Sigmoid colon (tissue), 7 donors: ENCODE results near the gene TCF12. TPM values are rescaled to one million over a fixed set of nuclear protein-coding genes. Genes with fewer than 3 reads are reported as not detected.

Experiments
- DNase-seq: peaks from one replicate; pipeline ENCODE4 v3.0.0-alpha.2; 2019
- H3K27ac ChIP-seq, 4 donors: fragments of 200-600 bp; sonication (generic); one replicate each; pipeline ENCODE4 v1.5.1; 2016 to 2019; ENCODE audit warnings: mild to moderate bottlenecking in 1 of 4
- H3K27me3 ChIP-seq, 3 donors: fragments of 200-600 bp; sonication (generic); one replicate each; pipeline ENCODE4 v1.5.1; 2019; ENCODE audit warnings: mild to moderate bottlenecking in 1 of 3
- H3K36me3 ChIP-seq, 4 donors: fragments of 200-600 bp; sonication (generic); one replicate each; pipeline ENCODE4 v1.5.1; 2016 to 2019
- H3K4me1 ChIP-seq, 4 donors: fragments of 200-600 bp; sonication (generic); one replicate each; pipeline ENCODE4 v1.5.1; 2017 to 2019
- H3K4me3 ChIP-seq, 4 donors: fragments of 200-600 bp; sonication (generic); one replicate each; pipeline ENCODE4 v1.5.1; 2017 to 2019; ENCODE audit warnings: mild to moderate bottlenecking in 2 of 4, moderate library complexity in 1 of 4
- H3K9me3 ChIP-seq, 4 donors: fragments of 200-600 bp in 3 of 4; sonication (generic) in 3 of 4; one replicate each; pipeline versions ENCODE4 v1.5.1 to v1.6.1; 2013 to 2019
- EP300 ChIP-seq, 4 donors: sonication (generic); formaldehyde crosslinking; IDR thresholded peaks; one replicate each; pipeline ENCODE4 v1.6.1; 2017; ENCODE audit warnings: antibody characterized with exemption in 4 of 4
- POLR2A ChIP-seq, 2 donors: fragments of 450-650 bp; IDR thresholded peaks; one replicate each; pipeline ENCODE4 v1.6.1; 2016; ENCODE audit warnings: antibody characterized with exemption in 2 of 2, mild to moderate bottlenecking in 2 of 2, moderate library complexity in 2 of 2
- POLR2AphosphoS5 ChIP-seq, 4 donors: sonication (generic); formaldehyde crosslinking; IDR thresholded peaks; one replicate each; pipeline ENCODE4 v1.6.1; 2017; ENCODE audit warnings: antibody characterized with exemption in 4 of 4
- whole genome bisulfite sequencing, 2 donors: extraction: QIAGEN DNeasy Blood & Tissue Kit; methylation state at CpG; one replicate each; pipeline ENCODE4 v1.1.7; 2013; 5-methylcytosine and 5-hydroxymethylcytosine counted together
- intact Hi-C: fragments of 100-400 bp; cut with DNase I; formaldehyde crosslinking; loops from one replicate; pipeline ENCODE4 v1.15.1; 2023
- polyA plus RNA-seq, 3 donors: library from polyadenylated mRNA; stranded (reverse); fragments of 200-250 nt; gene quantifications; one replicate each; pipeline ENCODE4 v1.2.3, GENCODE V29; 2013
- total RNA-seq, 4 donors: library from RNA; depleted of rRNA; stranded (reverse); fragments of >200 nt; gene quantifications; one replicate each; pipeline ENCODE4 v1.1.0, GENCODE V29; 2016
- TF ChIP-seq, protein P1 (sequence below), 4 experiments: fragments of 450-650 bp in 3 of 4; fragments of 200-600 bp in 1 of 4; IDR thresholded peaks; one replicate each; pipeline ENCODE4 v1.5.1; 2016 to 2019; ENCODE audit warnings: antibody characterized with exemption in 4 of 4, mild to moderate bottlenecking in 3 of 4, moderate library complexity in 2 of 4
- donor health status: healthy with polysubstance abuse.
- donor health status: Bipolar disorder and iron deficiency.
- donor health status: healthy.

The TCF12 gene
- total and polyA plus RNA-seq, 7 donors: 13.2 to 147 (median 77.8) TPM

- WGBS, 2 donors: 17 to 33% methylated on average over 2 of the region's 2 CpGs
- no peak for DNase-seq
- TF ChIP-seq EP300 (IDR thresholded peaks at IDR 0.05) (no peak), POLR2A (IDR thresholded peaks at IDR 0.05) (no peak), POLR2AphosphoS5 (IDR thresholded peaks at IDR 0.05) (no peak)
- TF ChIP-seq, protein P1, sequence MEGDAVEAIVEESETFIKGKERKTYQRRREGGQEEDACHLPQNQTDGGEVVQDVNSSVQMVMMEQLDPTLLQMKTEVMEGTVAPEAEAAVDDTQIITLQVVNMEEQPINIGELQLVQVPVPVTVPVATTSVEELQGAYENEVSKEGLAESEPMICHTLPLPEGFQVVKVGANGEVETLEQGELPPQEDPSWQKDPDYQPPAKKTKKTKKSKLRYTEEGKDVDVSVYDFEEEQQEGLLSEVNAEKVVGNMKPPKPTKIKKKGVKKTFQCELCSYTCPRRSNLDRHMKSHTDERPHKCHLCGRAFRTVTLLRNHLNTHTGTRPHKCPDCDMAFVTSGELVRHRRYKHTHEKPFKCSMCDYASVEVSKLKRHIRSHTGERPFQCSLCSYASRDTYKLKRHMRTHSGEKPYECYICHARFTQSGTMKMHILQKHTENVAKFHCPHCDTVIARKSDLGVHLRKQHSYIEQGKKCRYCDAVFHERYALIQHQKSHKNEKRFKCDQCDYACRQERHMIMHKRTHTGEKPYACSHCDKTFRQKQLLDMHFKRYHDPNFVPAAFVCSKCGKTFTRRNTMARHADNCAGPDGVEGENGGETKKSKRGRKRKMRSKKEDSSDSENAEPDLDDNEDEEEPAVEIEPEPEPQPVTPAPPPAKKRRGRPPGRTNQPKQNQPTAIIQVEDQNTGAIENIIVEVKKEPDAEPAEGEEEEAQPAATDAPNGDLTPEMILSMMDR (IDR thresholded peaks at IDR 0.05): no peak
- Histone ChIP-seq H3K36me3 (no peaks in the 10 kb centered on the region), H3K4me1 (peaks cover 0 to 46% (median 27%) of the 10 kb centered on the region in 4 donors), H3K27me3 (no peaks in the 10 kb centered on the region), H3K4me3 (no peak overlapping the region), H3K27ac (no peak overlapping the region), H3K9me3 (no peaks in the 10 kb centered on the region)
- intact Hi-C loops: no loop called here
Observed at GRCh38 chr15:57060799-57061198, 142.4 kb downstream of the TCF12 start.

DNA sequence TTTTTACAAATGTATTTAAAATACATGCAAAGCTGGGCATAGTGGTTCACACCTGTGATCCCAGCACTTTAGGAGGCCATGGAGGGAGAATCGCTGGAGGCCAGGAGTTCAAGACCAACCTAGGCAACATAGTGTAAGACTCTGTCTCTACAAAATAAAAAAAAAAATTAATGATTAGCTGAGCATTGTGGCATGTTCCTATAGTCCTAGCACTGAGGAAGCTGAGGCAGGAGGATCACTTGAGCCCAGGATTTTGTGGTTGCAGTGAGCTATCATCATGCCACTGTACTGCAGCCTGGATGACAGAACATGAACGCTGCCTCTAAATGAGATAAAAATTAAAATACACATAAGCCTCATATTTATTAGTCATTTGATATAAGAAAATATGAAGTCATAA lies 142.8 kb downstream of the TCF12 start:
- Histone ChIP-seq H3K27ac (no peak overlapping the region), H3K9me3 (no peaks in the 10 kb centered on the region), H3K4me3 (no peak overlapping the region), H3K4me1 (peaks cover 0 to 43% (median 27%) of the 10 kb centered on the region in 4 donors), H3K36me3 (no peaks in the 10 kb centered on the region), H3K27me3 (no peaks in the 10 kb centered on the region)
- WGBS, 2 donors: 96 to 97% methylated on average over 2 of the region's 2 CpGs
- TF ChIP-seq, protein P1 (IDR thresholded peaks at IDR 0.05): no peak
- DNase-seq: no peak
- intact Hi-C loops: no loop called here

DNA sequence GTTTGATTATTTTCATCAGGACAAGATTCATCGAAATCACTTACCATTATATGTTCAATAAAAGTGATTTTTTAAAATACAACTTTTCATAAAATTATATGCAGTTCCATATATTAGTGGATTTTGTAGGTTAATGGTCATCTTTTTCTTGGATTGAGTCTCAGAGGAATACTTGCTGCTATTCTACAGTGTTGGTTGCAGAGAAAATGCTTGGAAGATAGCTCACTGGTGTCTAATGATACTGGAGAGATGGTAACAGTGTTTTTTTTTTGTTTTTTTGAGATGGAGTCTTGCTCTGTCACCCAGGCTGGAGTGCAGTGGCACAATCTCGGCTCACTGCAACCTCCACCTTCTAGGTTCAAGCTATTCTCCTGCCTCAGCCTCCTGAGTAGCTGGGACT lies 143.3 kb downstream of the TCF12 start:
- TF ChIP-seq POLR2A (IDR thresholded peaks at IDR 0.05): no peak
- no peak for TF ChIP-seq POLR2AphosphoS5 (IDR thresholded peaks at IDR 0.05)
- TF ChIP-seq, protein P1 (IDR thresholded peaks at IDR 0.05): no peak
- no peak for TF ChIP-seq EP300 (IDR thresholded peaks at IDR 0.05)
- H3K4me1 ChIP-seq: peaks cover 0 to 39% (median 25%) of the 10 kb centered on the region in 4 donors
- DNase-seq: no peak
- H3K36me3 ChIP-seq: no peaks in the 10 kb centered on the region
- H3K4me3 ChIP-seq: no peak overlapping the region
- intact Hi-C loops: no loop called here
- no peaks in the 10 kb centered on the region for H3K27me3 ChIP-seq
- no peaks in the 10 kb centered on the region for H3K9me3 ChIP-seq
- H3K27ac ChIP-seq: no peak overlapping the region
- WGBS, 2 donors: 98 to 99% methylated on average over 2 of the region's 2 CpGs

- H3K4me1 ChIP-seq: peaks cover 0 to 21% (median 8%) of the 10 kb centered on the region in 4 donors
- no peak overlapping the region for H3K27ac ChIP-seq
- DNase-seq: no peak
- intact Hi-C loops: no loop called here
- H3K36me3 ChIP-seq: no peaks in the 10 kb centered on the region
- TF ChIP-seq, protein P1 (IDR thresholded peaks at IDR 0.05): no peak
- TF ChIP-seq POLR2A (IDR thresholded peaks at IDR 0.05) (no peak), POLR2AphosphoS5 (IDR thresholded peaks at IDR 0.05) (no peak), EP300 (IDR thresholded peaks at IDR 0.05) (no peak)
- H3K9me3 ChIP-seq: no peaks in the 10 kb centered on the region
- no peaks in the 10 kb centered on the region for H3K27me3 ChIP-seq
- H3K4me3 ChIP-seq: no peak overlapping the region
Observed at GRCh38 chr15:57064033-57064432, 145.6 kb downstream of the TCF12 start.

DNA sequence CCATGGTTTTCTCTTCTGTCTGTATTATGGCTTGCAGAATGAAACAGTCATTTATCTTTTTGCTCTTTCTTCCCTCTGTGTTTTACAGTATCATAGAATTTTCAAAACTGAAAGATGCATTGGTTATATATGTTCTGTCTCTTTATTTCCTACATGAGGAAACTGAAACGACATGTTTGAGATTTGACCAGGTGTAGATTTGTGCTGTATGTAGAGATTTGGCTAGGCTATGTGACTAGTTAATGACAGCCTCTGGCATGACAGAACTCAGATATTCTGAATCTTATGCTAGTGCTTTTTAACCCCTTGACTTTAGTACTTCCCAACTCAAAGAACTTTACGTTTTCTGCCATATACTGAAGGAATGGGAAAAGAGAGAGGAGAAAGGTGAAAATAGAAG lies 151.0 kb downstream of the TCF12 start:
- Histone ChIP-seq H3K27me3 (no peaks in the 10 kb centered on the region), H3K9me3 (no peaks in the 10 kb centered on the region), H3K27ac (no peak overlapping the region), H3K36me3 (no peaks in the 10 kb centered on the region), H3K4me1 (peaks cover 0 to 20% (median 7%) of the 10 kb centered on the region in 4 donors), H3K4me3 (no peak overlapping the region)
- WGBS, 2 donors: 61 to 63% methylated on average over 2 of the region's 2 CpGs
- intact Hi-C loops: no loop called here
- TF ChIP-seq, protein P1 (IDR thresholded peaks at IDR 0.05): no peak
- TF ChIP-seq POLR2A (IDR thresholded peaks at IDR 0.05): no peak
- TF ChIP-seq POLR2AphosphoS5 (IDR thresholded peaks at IDR 0.05): no peak
- TF ChIP-seq EP300 (IDR thresholded peaks at IDR 0.05): no peak
- DNase-seq: no peak
